ENCODE data around the gene SUGT1.
"Not testable (repeated sequence)": the region's sequence is repeated elsewhere in the genome, so short reads cannot be mapped to it uniquely, and the experiment has no call there.

The SUGT1 gene

GRCh38 chr13:52652196-52652979 is at the start of gene SUGT1:
SUGT1 (plus strand) TSS chr13:52652836; CDS start chr13:52652921, 85 bp downstream.
- DNase-seq: peak; percentile 99

- not testable (repeated sequence) for DNase-seq
These were observed 49.3 kb upstream of the SUGT1 start for GRCh38 chr13:52603316-52603715.

- DNase-seq: not testable (repeated sequence)
These were observed 46.5 kb upstream of the SUGT1 start for GRCh38 chr13:52606126-52606525.

- DNase-seq: not testable (repeated sequence)
These were observed 45.8 kb upstream of the SUGT1 start for GRCh38 chr13:52606795-52607194.

- not testable (repeated sequence) for DNase-seq
These were observed 44.5 kb upstream of the SUGT1 start for GRCh38 chr13:52608184-52608583.

- peak; percentile 65 to 71 for DNase-seq
These were observed 43.5 kb upstream of the SUGT1 start for GRCh38 chr13:52609013-52609606.

- DNase-seq: not testable (repeated sequence)
These were observed 42.5 kb upstream of the SUGT1 start for GRCh38 chr13:52610158-52610557.

- DNase-seq: no peak
These were observed 37.4 kb upstream of the SUGT1 start for GRCh38 chr13:52615134-52615801.

- peak in 1 of 2 experiments; percentile 18 for DNase-seq
These were observed 36.8 kb upstream of the SUGT1 start for GRCh38 chr13:52615812-52616211.

GRCh38 chr13:52617070-52618060 is 35.3 kb upstream of the SUGT1 start:
- peak; percentile 91 to 93 for DNase-seq

- DNase-seq: not testable (repeated sequence)
These were observed 21.4 kb upstream of the SUGT1 start for GRCh38 chr13:52631083-52631690.

GRCh38 chr13:52638666-52639328 is 13.8 kb upstream of the SUGT1 start:
- no peak for DNase-seq

GRCh38 chr13:52642131-52642530 is 10.5 kb upstream of the SUGT1 start, which contains the start of gene HNRNPA1L2:
HNRNPA1L2 (plus strand) TSS chr13:52642431; CDS start chr13:52642493, 62 bp downstream.
- no peak for DNase-seq

GRCh38 chr13:52644108-52644507 is 8.5 kb upstream of the SUGT1 start:
- no peak for DNase-seq

- DNase-seq: no peak
These were observed 5.7 kb upstream of the SUGT1 start for GRCh38 chr13:52646967-52647366.

GRCh38 chr13:52650731-52651130 is 1.9 kb upstream of the SUGT1 start:
- DNase-seq: no peak

GRCh38 chr13:52651897-52652195 is 790 bp upstream of the SUGT1 start:
- peak in 1 of 2 experiments; percentile 73 for DNase-seq

GRCh38 chr13:52652980-52653303 is 306 bp downstream of the SUGT1 start:
- DNase-seq: no peak

GRCh38 chr13:52659340-52659739 is 6.7 kb downstream of the SUGT1 start:
- DNase-seq: no peak

GRCh38 chr13:52664272-52664671 is 11.6 kb downstream of the SUGT1 start:
- DNase-seq: no peak

GRCh38 chr13:52665325-52665724 is 12.7 kb downstream of the SUGT1 start:
- peak; percentile 18 to 24 for DNase-seq

- DNase-seq: peak in 1 of 2 experiments; percentile 13
These were observed 17.0 kb downstream of the SUGT1 start for GRCh38 chr13:52669677-52670076.
